ENCODE data around the gene DEPDC1B.
"Not testable (repeated sequence)": the region's sequence is repeated elsewhere in the genome, so short reads cannot be mapped to it uniquely, and the experiment has no call there.

The DEPDC1B gene

GRCh38 chr5:60699609-60700415 is at the start of gene DEPDC1B:
Gene DEPDC1B (minus strand): TSS chr5:60700166. CDS start chr5:60700093, 73 bp downstream.
- DNase-seq (ENCODE audit: low spot score), result peak; percentile 85

- DNase-seq (ENCODE audit: low spot score), result no peak
These were observed 44.7 kb upstream of the DEPDC1B start for GRCh38 chr5:60744682-60745081.

GRCh38 chr5:60743511-60744314 is 43.7 kb upstream of the DEPDC1B start:
- DNase-seq (ENCODE audit: low spot score), result no peak

- no peak for DNase-seq (ENCODE audit: low spot score)
These were observed 40.4 kb upstream of the DEPDC1B start for GRCh38 chr5:60740322-60740721.

- no peak for DNase-seq (ENCODE audit: low spot score)
These were observed 39.0 kb upstream of the DEPDC1B start for GRCh38 chr5:60738933-60739332.

GRCh38 chr5:60738461-60738860 is 38.5 kb upstream of the DEPDC1B start:
- DNase-seq (ENCODE audit: low spot score), result no peak

- not testable (repeated sequence) for DNase-seq (ENCODE audit: low spot score)
These were observed 30.9 kb upstream of the DEPDC1B start for GRCh38 chr5:60730858-60731257.

GRCh38 chr5:60727033-60727679 is 27.2 kb upstream of the DEPDC1B start:
- DNase-seq (ENCODE audit: low spot score), result no peak

- no peak for DNase-seq (ENCODE audit: low spot score)
These were observed 24.2 kb upstream of the DEPDC1B start for GRCh38 chr5:60724126-60724525.

GRCh38 chr5:60722416-60722815 is 22.4 kb upstream of the DEPDC1B start:
- DNase-seq (ENCODE audit: low spot score), result no peak

GRCh38 chr5:60719329-60719728 is 19.4 kb upstream of the DEPDC1B start:
- no peak for DNase-seq (ENCODE audit: low spot score)

- no peak for DNase-seq (ENCODE audit: low spot score)
These were observed 18.4 kb upstream of the DEPDC1B start for GRCh38 chr5:60718166-60718892.

GRCh38 chr5:60715201-60715928 is 15.4 kb upstream of the DEPDC1B start:
- DNase-seq (ENCODE audit: low spot score), result not testable (repeated sequence)

- no peak for DNase-seq (ENCODE audit: low spot score)
These were observed 13.0 kb upstream of the DEPDC1B start for GRCh38 chr5:60712950-60713349.

- DNase-seq (ENCODE audit: low spot score), result not testable (repeated sequence)
These were observed 11.9 kb upstream of the DEPDC1B start for GRCh38 chr5:60711892-60712291.

- DNase-seq (ENCODE audit: low spot score), result no peak
These were observed 10.4 kb upstream of the DEPDC1B start for GRCh38 chr5:60710362-60710761.

- DNase-seq (ENCODE audit: low spot score), result no peak
These were observed 5.2 kb upstream of the DEPDC1B start for GRCh38 chr5:60705144-60705543.

GRCh38 chr5:60703944-60704343 is 4.0 kb upstream of the DEPDC1B start:
- DNase-seq (ENCODE audit: low spot score), result no peak

- DNase-seq (ENCODE audit: low spot score), result peak; percentile 40
These were observed 1.5 kb upstream of the DEPDC1B start for GRCh38 chr5:60701321-60701968.

- DNase-seq (ENCODE audit: low spot score), result no peak
These were observed 421 bp upstream of the DEPDC1B start for GRCh38 chr5:60700416-60700757.

- no peak for DNase-seq (ENCODE audit: low spot score)
These were observed 718 bp downstream of the DEPDC1B start for GRCh38 chr5:60699288-60699608.
